GM23338 (cell line): ENCODE results near the gene SULT6B1. TPM values are rescaled to one million over a fixed set of nuclear protein-coding genes. Genes with fewer than 3 reads are reported as not detected.

ENCODE experiments used
- ATAC-seq: fragments of 200-7000 bp; cut with Tn5 transposase; 3 replicates; pipeline ENCODE4 v1.9.1; 2020
- DNase-seq: peaks from one replicate; pipeline ENCODE4 v3.0.0-alpha.2; 2015; ENCODE audit warnings: low spot score
- H2AFZ ChIP-seq: fragments of 200-600 bp; sonication (generic); 2 replicates; pipeline ENCODE4 v1.8.0; 2016; ENCODE audit warnings: antibody characterized with exemption, mild to moderate bottlenecking, moderate library complexity
- H3F3A ChIP-seq: fragments of 200-600 bp; sonication (generic); replicated peaks from 2 replicates; pipeline ENCODE4 v1.8.0; 2017; ENCODE audit warnings: antibody characterized with exemption, mixed run types, low read depth
- H3K27ac ChIP-seq: fragments of 200-600 bp; sonication (generic); 2 replicates; pipeline ENCODE4 v1.6.1; 2016; ENCODE audit warnings: low read depth
- H3K27me3 ChIP-seq: fragments of 200-600 bp; sonication (generic); 2 replicates; pipeline ENCODE4 v1.8.0; 2016; ENCODE audit warnings: mild to moderate bottlenecking, mixed run types, moderate library complexity; ENCODE audit not compliant: insufficient read depth
- H3K36me3 ChIP-seq: fragments of 200-600 bp; sonication (generic); 2 replicates; pipeline ENCODE4 v1.8.0; 2016; ENCODE audit warnings: mild to moderate bottlenecking; ENCODE audit not compliant: insufficient read depth
- H3K4me1 ChIP-seq: fragments of 200-600 bp; sonication (generic); 2 replicates; pipeline ENCODE4 v1.8.0; 2016; ENCODE audit warnings: mild to moderate bottlenecking, moderate library complexity; ENCODE audit not compliant: insufficient read depth
- H3K4me2 ChIP-seq: fragments of 200-600 bp; sonication (generic); 2 replicates; pipeline ENCODE4 v1.7.1; 2017; ENCODE audit warnings: mixed run types
- H3K4me3 ChIP-seq: fragments of 200-600 bp; sonication (generic); 2 replicates; pipeline ENCODE4 v1.6.1; 2016; ENCODE audit warnings: mixed run types
- H3K79me2 ChIP-seq: fragments of 200-600 bp; sonication (generic); replicated peaks from 2 replicates; pipeline ENCODE4 v1.8.0; 2017; ENCODE audit warnings: mild to moderate bottlenecking; ENCODE audit not compliant: insufficient read depth
- H3K9me2 ChIP-seq: fragments of 200-600 bp; sonication (generic); 2 replicates; pipeline ENCODE4 v1.8.0; 2017; ENCODE audit not compliant: insufficient read depth
- H4K20me1 ChIP-seq: fragments of 200-600 bp; sonication (generic); replicated peaks from 2 replicates; pipeline ENCODE4 v1.8.0; 2017; ENCODE audit warnings: mild to moderate bottlenecking; ENCODE audit not compliant: insufficient read depth
- H3K27ac Mint-ChIP-seq: 2 replicates; pipeline ENCODE4 v1.8.0; 2020; ENCODE audit warnings: inconsistent platforms, mild to moderate bottlenecking, moderate library complexity, mixed read lengths
- H3K27me3 Mint-ChIP-seq: 3 replicates; pipeline ENCODE4 v1.8.0; 2022; ENCODE audit warnings: low read depth, mild to moderate bottlenecking, moderate library complexity, mixed read lengths, inconsistent platforms; ENCODE audit not compliant: insufficient read depth, poor library complexity
- H3K36me3 Mint-ChIP-seq: 3 replicates; pipeline ENCODE4 v1.8.0; 2021; ENCODE audit warnings: low read depth, mild to moderate bottlenecking, inconsistent platforms, moderate library complexity, mixed read lengths
- H3K4me1 Mint-ChIP-seq: 3 replicates; pipeline ENCODE4 v1.8.0; 2020; ENCODE audit warnings: mild to moderate bottlenecking, inconsistent platforms, mixed read lengths
- H3K4me3 Mint-ChIP-seq: 3 replicates; pipeline ENCODE4 v1.8.0; 2021; ENCODE audit warnings: moderate library complexity, mild to moderate bottlenecking, inconsistent platforms, mixed read lengths
- H3K9me3 Mint-ChIP-seq: 3 replicates; pipeline ENCODE4 v1.8.0; 2020; ENCODE audit warnings: moderate library complexity, mild to moderate bottlenecking, inconsistent platforms, mixed read lengths
- CTCF ChIP-seq, 2 experiments: fragments of 200-600 bp in 1 of 2; sonication (generic) in 1 of 2; conservative IDR thresholded peaks; 2 replicates each; pipeline versions ENCODE4 v1.5.1 to v1.6.1; 2016 to 2017; ENCODE audit warnings: antibody characterized with exemption in 2 of 2, low read depth in 2 of 2, mild to moderate bottlenecking in 2 of 2, moderate library complexity in 1 of 2
- ETS1 ChIP-seq: IDR thresholded peaks from 2 replicates; pipeline ENCODE4 v1.6.1; 2016; ENCODE audit warnings: antibody characterized with exemption
- EZH2 ChIP-seq: fragments of 200-600 bp; sonication (generic); IDR thresholded peaks from one replicate; pipeline ENCODE4 v1.8.0; 2017; ENCODE audit warnings: antibody characterized with exemption, mild to moderate bottlenecking, low read depth; ENCODE audit not compliant: unreplicated experiment
- NANOG ChIP-seq: IDR thresholded peaks from 2 replicates; pipeline ENCODE4 v1.6.1; 2016; ENCODE audit warnings: antibody characterized with exemption, borderline replicate concordance
- POLR2AphosphoS5 ChIP-seq: IDR thresholded peaks from 2 replicates; pipeline ENCODE4 v1.6.1; 2016; ENCODE audit warnings: antibody characterized with exemption, low read depth
- REST ChIP-seq: IDR thresholded peaks from one replicate; pipeline ENCODE4 v1.6.1; 2018; ENCODE audit warnings: antibody characterized with exemption; ENCODE audit not compliant: unreplicated experiment
- STAT1 ChIP-seq: IDR thresholded peaks from one replicate; pipeline ENCODE4 v1.6.1; 2016; ENCODE audit warnings: antibody characterized with exemption; ENCODE audit not compliant: unreplicated experiment
- ZNF331 ChIP-seq: fragments of 250-450 bp; sonication (Bioruptor Pico); IDR thresholded peaks from 2 replicates; pipeline ENCODE4 v1.5.0; 2020; ENCODE audit warnings: low read depth, mild to moderate bottlenecking, moderate library complexity
- ZNF462 ChIP-seq: fragments of 250-450 bp; sonication (Bioruptor Pico); IDR thresholded peaks from 2 replicates; pipeline ENCODE4 v1.5.0; 2020; ENCODE audit warnings: mild to moderate bottlenecking, moderate library complexity
- polyA plus RNA-seq: library from polyadenylated mRNA; unstranded; fragments of >200 nt; fragmentation: Nextera tagmentation; extraction: Ambion mirVana; gene quantifications from 2 replicates; pipeline ENCODE4 v1.2.1, GENCODE V29; 2016
- total RNA-seq: library from RNA; depleted of rRNA; stranded (reverse); fragments of >200 nt; shearing (Covaris generic); gene quantifications from 2 replicates; pipeline ENCODE4 v1.2.3, GENCODE V29; 2014

SULT6B1 gene
- total and polyA plus RNA-seq, 2 experiments from 2014 or later, result not detected

GRCh38 chr2:37192551-37192950 is 4.1 kb upstream of the SULT6B1 start:
- H3K9me3 Mint-ChIP-seq, result peaks cover 3% of the 10 kb centered on the region; the same call in 1 of the 3 replicates
- Histone ChIP-seq H3K4me2 (0 out of 2 replicates have a peak overlapping the region, but pooled peaks have one; percentile 13), H3K9me2 (no peaks in the 10 kb centered on the region)

More at GRCh38 chr2:37192551-37192950, 4.1 kb upstream of the SULT6B1 start:
- Histone ChIP-seq H3K36me3 (no peaks in the 10 kb centered on the region), H2AFZ (0 out of 2 replicates have a peak overlapping the region, but pooled peaks have one; percentile 8), H3K4me1 (peaks cover 47% of the 10 kb centered on the region), H3K4me3 (no peak overlapping the region), H3F3A (0 out of 2 replicates have a peak, but pooled peaks cover 9% of the 10 kb centered on the region), H3K27me3 (no peaks in the 10 kb centered on the region), H3K27ac (peak overlapping the region; percentile 16; the same call in 1 of the 2 replicates), H4K20me1 (no peaks in the 10 kb centered on the region), H3K79me2 (peaks cover 12% of the 10 kb centered on the region)
- peaks cover 7% of the 10 kb centered on the region; the same call in 1 of the 3 replicates for H3K36me3 Mint-ChIP-seq
- peaks cover 14% of the 10 kb centered on the region for H3K27me3 Mint-ChIP-seq
- no peak overlapping the region for H3K4me3 Mint-ChIP-seq
- DNase-seq (no peak), ATAC-seq (no peak)
- TF ChIP-seq STAT1, result no peak
- no peak for TF ChIP-seq ZNF331
- no peak for TF ChIP-seq NANOG
- no peak for TF ChIP-seq ZNF462
- no peak for TF ChIP-seq POLR2AphosphoS5
- no peak for TF ChIP-seq ETS1
- TF ChIP-seq EZH2, result no peak
- TF ChIP-seq CTCF (conservative IDR thresholded peaks at IDR 0.05; ENCODE audit: low read depth in 2 of 2), result no peak
- TF ChIP-seq REST, result no peak
- H3K4me1 Mint-ChIP-seq, result peaks cover 49% of the 10 kb centered on the region
- peak overlapping the region; percentile 29; the same call in 1 of the 2 replicates for H3K27ac Mint-ChIP-seq
